ENCODE data around the gene ITPA. TPM values are rescaled to one million over a fixed set of nuclear protein-coding genes. Genes with fewer than 3 reads are reported as not detected.

ITPA gene
- total RNA-seq (10 to 100 TPM; 39.5 to 41.4 TPM), total RNA-seq (22.5 to 48.8 reads per million in 2 donors)

DNA sequence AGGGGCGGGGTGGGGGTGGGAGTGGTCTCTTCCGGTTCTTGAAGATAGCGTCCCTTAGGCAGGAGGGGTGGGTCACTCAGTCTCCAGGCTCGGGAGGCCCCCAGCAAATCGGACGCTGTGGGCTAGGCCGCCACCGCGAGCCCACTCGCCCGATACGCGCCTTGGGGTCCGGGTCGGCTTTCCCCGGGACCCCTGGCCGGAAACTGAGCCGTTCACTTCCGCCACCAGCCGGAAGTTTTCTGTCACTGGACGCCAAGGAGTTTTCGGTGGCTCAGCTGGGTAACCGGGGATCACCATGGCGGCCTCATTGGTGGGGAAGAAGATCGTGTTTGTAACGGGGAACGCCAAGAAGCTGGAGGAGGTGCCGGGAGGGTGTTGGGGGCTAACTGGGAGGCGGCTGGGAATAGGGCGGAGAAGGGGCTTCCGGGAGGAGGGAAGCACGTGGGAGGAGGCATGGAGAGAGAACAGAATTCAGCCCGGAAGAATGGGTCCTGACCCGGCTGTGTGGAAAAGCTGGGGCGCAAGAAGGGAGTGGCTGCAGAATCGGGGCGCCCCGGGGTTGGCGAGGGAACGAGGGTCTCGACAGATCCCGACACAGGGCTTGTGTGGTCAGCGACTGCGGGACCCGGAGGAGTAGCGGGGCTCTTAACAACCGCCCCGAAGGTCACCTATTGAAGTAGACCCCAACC, at the start of gene ITPA:
TSS of gene ITPA (plus strand) at position 242 of the 689 bp plus-strand sequence. CDS start at position 296, 54 bp downstream.
- H3K4me3 Mint-ChIP-seq, result peak within 1 kb of the TSS; percentile 99
- peak; percentile 32 for ATAC-seq
- H3K4me1 Mint-ChIP-seq, result peaks cover 26% of the 10 kb centered on the region
- DNase-seq, result peak; percentile 14 to 46 (median 34)
- H3K36me3 Mint-ChIP-seq (ENCODE audit: low read depth), result peaks cover 6% of the 10 kb centered on the region
- H3K27ac Mint-ChIP-seq, result peak within 1 kb of the TSS; percentile 97
- no peaks in the 10 kb centered on the region for H3K9me3 ChIP-seq (ENCODE audit: control insufficient read depth, low read length, poor library complexity, severe bottlenecking)
- no peaks in the 10 kb centered on the region for H3K27me3 Mint-ChIP-seq

- peak overlapping the region; percentile 21 for H3K4me3 Mint-ChIP-seq
- ATAC-seq, result no peak
- no peak for DNase-seq
- no peaks in the 10 kb centered on the region for H3K36me3 Mint-ChIP-seq (ENCODE audit: low read depth)
- H3K27me3 Mint-ChIP-seq, result no peaks in the 10 kb centered on the region
- H3K9me3 ChIP-seq (ENCODE audit: control insufficient read depth, low read length, poor library complexity, severe bottlenecking), result no peaks in the 10 kb centered on the region
- H3K27ac Mint-ChIP-seq, result peak overlapping the region; percentile 96
- H3K4me1 Mint-ChIP-seq, result peaks cover 37% of the 10 kb centered on the region
These were observed 48.9 kb upstream of the ITPA start for GRCh38 chr20:3160418-3160817.

GRCh38 chr20:3161316-3162079, 47.8 kb upstream of the ITPA start:
- no peaks in the 10 kb centered on the region for H3K27me3 Mint-ChIP-seq
- no peak for ATAC-seq
- H3K4me3 Mint-ChIP-seq, result no peak overlapping the region
- no peaks in the 10 kb centered on the region for H3K9me3 ChIP-seq (ENCODE audit: control insufficient read depth, low read length, poor library complexity, severe bottlenecking)
- no peak for DNase-seq
- H3K36me3 Mint-ChIP-seq (ENCODE audit: low read depth), result no peaks in the 10 kb centered on the region
- peaks cover 30% of the 10 kb centered on the region for H3K4me1 Mint-ChIP-seq
- no peak overlapping the region for H3K27ac Mint-ChIP-seq

DNA sequence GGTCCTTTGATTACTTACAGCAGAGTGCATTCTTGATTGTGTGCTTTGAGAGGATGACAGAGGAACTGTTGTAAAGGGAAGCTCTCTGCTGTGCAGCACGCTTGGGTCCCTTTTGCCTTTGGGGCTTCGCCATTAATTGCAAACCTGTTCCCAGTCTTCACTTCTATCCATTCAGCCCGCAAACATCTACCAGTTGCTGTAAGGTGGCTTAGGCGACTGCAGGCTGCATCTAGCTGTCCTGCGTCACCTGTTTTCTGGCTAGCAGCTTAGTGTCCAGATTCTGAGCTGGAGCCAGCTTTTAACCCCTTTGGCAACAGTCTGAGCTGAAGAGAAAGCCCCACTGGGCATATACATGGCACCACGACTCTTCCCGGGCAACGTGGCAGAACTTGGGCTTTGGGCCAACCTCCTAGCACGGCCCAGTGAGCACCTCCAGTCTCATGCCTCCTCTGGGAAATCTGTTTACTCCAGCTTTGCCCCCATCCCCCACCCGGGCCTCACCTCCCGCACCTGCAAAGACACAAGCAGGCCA, 47.2 kb upstream of the ITPA start:
- no peaks in the 10 kb centered on the region for H3K36me3 Mint-ChIP-seq (ENCODE audit: low read depth)
- ATAC-seq, result no peak
- no peak overlapping the region for H3K4me3 Mint-ChIP-seq
- no peak for DNase-seq
- no peaks in the 10 kb centered on the region for H3K9me3 ChIP-seq (ENCODE audit: control insufficient read depth, low read length, poor library complexity, severe bottlenecking)
- no peaks in the 10 kb centered on the region for H3K27me3 Mint-ChIP-seq
- peaks cover 24% of the 10 kb centered on the region for H3K4me1 Mint-ChIP-seq
- no peak overlapping the region for H3K27ac Mint-ChIP-seq

DNA sequence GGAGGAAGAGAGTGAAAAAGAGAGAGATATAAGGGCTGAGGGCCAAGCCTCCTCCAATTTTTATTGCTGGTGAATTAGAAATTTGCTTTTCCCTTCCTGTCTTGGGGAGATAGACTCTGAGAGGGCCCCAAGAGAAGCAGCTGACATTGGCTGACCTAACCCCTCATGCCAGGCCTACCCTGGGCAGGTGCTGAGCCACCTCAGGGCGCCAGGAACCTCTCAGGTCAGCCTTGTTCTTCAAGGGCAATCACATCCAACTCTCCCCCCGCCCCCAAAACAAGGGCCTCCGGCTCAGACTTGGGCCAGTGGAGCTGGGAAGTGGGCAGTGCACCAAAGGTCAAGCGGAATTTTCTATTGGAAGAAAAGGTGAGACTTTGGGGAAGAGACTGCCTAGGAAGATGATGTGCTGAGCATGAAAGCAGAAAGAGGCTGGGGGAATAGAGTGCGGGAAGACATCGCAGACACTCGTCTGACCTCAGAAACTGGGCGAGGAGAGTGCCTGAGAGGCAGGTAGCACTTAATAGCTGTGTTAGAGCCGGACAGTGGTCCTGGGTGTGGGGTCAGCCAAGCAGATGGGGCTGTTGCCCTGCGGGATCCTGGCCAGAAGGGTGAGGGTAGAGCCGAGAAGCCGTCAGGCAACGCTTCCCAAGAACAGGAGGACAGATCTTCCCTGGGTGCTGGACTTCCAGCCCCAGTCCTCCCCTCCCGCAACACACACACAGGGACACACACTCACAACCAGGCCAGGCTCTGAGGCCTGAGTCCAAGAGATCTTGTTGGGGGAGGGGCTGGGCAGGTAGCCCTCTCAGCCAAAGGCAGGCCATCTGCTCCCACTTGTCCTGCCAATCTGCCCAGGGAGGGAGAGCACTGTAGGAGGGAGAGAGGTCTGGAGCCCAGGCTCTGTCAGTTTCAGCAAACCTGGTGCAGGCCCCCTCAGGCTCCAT, 45.9 kb upstream of the ITPA start:
- ATAC-seq, result no peak
- peak overlapping the region; percentile 57 for H3K27ac Mint-ChIP-seq
- H3K27me3 Mint-ChIP-seq, result peaks cover 7% of the 10 kb centered on the region
- H3K4me1 Mint-ChIP-seq, result peaks cover 14% of the 10 kb centered on the region
- H3K36me3 Mint-ChIP-seq (ENCODE audit: low read depth), result no peaks in the 10 kb centered on the region
- no peak for DNase-seq
- H3K4me3 Mint-ChIP-seq, result peak overlapping the region; percentile 55
- no peaks in the 10 kb centered on the region for H3K9me3 ChIP-seq (ENCODE audit: control insufficient read depth, low read length, poor library complexity, severe bottlenecking)

DNA sequence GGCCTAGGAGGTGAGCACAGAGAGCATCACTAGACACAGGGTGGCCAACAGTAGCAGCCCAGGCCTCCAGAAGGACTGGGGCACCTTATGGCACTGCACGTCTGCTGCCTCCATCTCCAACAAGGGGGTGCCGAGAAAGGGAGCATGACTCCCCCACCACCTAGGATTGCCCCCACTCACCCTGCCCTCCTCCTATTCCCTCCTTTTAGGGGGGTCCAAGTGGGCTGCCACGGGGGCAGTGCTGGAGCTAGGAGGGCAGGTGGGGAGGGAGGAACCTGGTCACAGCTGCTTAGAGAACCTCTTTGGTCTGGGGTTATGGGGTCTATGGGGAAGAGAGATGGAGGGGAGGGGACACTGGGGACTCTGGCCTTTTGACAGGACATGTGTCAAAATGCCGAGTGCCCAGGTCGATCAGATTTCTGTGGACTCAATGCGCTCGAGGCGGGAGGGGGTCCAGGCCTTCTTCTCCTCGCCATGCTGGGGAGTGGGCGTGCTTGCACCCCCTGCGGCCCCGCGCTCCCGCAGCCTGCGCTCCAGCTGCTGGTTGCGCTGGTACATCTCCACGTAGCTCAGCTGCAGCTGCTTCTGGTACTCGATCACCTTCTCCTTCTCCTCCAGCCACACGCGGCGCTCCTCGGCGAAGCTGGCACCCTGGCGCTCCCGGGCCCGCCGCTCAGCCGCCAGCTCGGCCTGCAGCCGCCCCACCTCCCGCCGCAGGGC, 45.1 kb upstream of the ITPA start:
- H3K4me3 Mint-ChIP-seq, result peak overlapping the region; percentile 55

GRCh38 chr20:3164763-3165410, 44.4 kb upstream of the ITPA start:
- H3K4me1 Mint-ChIP-seq, result peaks cover 8% of the 10 kb centered on the region
- no peaks in the 10 kb centered on the region for H3K9me3 ChIP-seq (ENCODE audit: control insufficient read depth, low read length, poor library complexity, severe bottlenecking)
- H3K27ac Mint-ChIP-seq, result no peak overlapping the region
- H3K36me3 Mint-ChIP-seq (ENCODE audit: low read depth), result no peaks in the 10 kb centered on the region
- DNase-seq, result no peak
- H3K4me3 Mint-ChIP-seq, result peak overlapping the region; percentile 33
- peaks cover 18% of the 10 kb centered on the region for H3K27me3 Mint-ChIP-seq
- ATAC-seq, result no peak

More for the DNA sequence above, 45.1 kb upstream of the ITPA start:
- Mint-ChIP-seq H3K4me1 (peaks cover 11% of the 10 kb centered on the region), H3K36me3 (ENCODE audit: low read depth) (no peaks in the 10 kb centered on the region), H3K27me3 (peaks cover 15% of the 10 kb centered on the region), H3K27ac (peak overlapping the region; percentile 57)
- H3K9me3 ChIP-seq (ENCODE audit: control insufficient read depth, low read length, poor library complexity, severe bottlenecking), result no peaks in the 10 kb centered on the region
- DNase-seq, result no peak
- no peak for ATAC-seq

DNA sequence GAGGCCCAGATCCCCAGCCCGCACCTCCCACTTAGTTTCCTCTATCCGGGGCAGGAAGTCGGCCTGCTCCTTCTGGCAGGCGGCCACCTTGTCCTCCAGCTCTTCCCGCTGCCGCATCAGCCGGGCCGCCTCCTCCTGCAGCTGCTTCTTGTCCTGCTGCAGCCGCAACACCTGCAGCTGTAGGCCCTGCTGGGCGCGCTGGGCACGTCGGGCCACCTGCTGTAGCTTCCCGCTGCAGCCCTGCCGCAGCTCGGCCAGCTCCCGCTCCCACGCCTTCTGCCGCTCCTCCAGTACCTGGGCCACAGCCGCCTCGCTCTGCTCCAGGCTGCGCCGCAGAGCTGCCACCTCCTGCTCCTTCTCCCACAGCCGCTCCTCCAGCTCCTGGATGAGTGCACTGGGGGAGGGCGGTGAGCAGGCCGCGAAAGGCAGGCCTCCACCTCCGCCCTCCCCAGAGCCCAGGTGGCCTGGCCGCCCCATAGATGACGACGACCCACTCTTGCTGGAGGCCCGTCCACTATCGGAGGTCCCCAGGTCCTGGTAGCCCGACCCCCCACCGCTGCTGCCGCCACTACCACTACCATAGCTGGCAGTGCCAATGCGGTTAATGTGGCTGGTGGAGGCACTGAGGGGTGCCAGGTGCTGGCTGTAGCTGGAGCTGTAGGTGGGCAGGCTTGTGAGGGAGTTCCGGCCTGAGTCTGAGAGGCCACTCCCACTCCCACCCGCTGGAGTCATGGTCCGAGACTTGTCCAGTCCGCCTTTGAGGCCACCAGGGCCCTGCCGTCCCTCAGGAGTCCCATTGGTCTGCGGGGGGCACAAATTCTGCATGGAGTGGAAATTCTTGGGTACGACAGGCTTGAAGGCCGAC, 43.6 kb upstream of the ITPA start:
- Mint-ChIP-seq H3K27me3 (peaks cover 18% of the 10 kb centered on the region), H3K36me3 (ENCODE audit: low read depth) (no peaks in the 10 kb centered on the region), H3K27ac (no peak overlapping the region), H3K4me3 (peak overlapping the region; percentile 76), H3K4me1 (peaks cover 9% of the 10 kb centered on the region)
- H3K9me3 ChIP-seq (ENCODE audit: control insufficient read depth, low read length, poor library complexity, severe bottlenecking), result no peaks in the 10 kb centered on the region
- DNase-seq (no peak), ATAC-seq (no peak)

DNA sequence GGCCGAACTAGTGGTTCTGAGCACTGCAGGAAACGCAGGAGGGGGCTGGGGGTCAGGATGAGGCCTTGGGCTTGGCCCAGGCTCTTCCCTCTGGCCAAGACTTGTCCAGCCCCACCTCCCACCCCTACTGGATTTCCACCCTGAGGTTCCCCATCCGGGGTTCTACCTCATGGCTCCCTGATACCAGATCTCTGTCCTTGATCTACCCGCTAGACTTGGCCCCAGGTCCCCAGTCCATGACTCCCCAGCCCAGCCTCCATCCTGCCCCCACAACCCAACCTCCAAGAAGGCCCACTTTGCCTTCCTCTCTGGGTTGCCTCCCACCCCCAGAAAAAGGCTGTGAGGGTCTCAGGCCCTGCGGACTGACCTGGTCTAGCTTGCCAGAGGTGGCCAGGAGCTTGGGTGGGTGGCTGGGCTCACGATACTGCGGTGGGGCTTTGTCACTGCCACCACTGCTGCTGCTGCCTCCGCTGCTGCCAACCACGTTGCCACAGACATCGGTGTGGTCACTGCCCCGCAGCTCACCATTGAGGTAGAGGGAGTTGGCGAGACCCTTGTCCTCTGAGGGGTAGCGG, 42.9 kb upstream of the ITPA start:
- no peak for DNase-seq
- no peak for ATAC-seq
- Mint-ChIP-seq H3K27me3 (peaks cover 18% of the 10 kb centered on the region), H3K4me1 (peaks cover 10% of the 10 kb centered on the region), H3K4me3 (no peak overlapping the region), H3K27ac (no peak overlapping the region), H3K36me3 (ENCODE audit: low read depth) (no peaks in the 10 kb centered on the region)
- no peaks in the 10 kb centered on the region for H3K9me3 ChIP-seq (ENCODE audit: control insufficient read depth, low read length, poor library complexity, severe bottlenecking)

DNA sequence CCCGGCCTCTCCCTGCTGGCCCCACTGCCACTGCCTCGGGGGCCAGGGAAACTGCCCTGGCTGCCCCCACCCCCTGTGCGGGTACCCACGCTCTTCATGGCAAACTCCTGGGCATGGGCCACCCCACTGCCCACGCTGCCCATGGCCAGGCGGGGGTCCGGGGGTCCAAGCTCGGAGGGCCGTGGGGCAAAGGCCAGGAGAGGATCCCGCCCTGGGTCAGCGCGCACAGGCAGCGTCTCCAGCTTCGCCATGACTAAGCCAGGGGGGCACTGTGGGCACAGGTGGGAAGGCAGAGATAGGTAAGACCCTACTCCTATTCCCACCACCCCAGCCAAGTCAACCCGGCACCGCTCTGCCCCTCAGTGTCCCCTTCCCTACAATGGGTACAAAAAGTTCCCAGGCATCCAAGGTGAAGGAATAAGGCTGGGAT, 42.4 kb upstream of the ITPA start:
- ATAC-seq (no peak), DNase-seq (no peak)
- Mint-ChIP-seq H3K36me3 (ENCODE audit: low read depth) (no peaks in the 10 kb centered on the region), H3K27ac (peak overlapping the region; percentile 65), H3K4me1 (peaks cover 10% of the 10 kb centered on the region), H3K4me3 (no peak overlapping the region), H3K27me3 (peaks cover 20% of the 10 kb centered on the region)
- H3K9me3 ChIP-seq (ENCODE audit: control insufficient read depth, low read length, poor library complexity, severe bottlenecking), result no peaks in the 10 kb centered on the region

DNA sequence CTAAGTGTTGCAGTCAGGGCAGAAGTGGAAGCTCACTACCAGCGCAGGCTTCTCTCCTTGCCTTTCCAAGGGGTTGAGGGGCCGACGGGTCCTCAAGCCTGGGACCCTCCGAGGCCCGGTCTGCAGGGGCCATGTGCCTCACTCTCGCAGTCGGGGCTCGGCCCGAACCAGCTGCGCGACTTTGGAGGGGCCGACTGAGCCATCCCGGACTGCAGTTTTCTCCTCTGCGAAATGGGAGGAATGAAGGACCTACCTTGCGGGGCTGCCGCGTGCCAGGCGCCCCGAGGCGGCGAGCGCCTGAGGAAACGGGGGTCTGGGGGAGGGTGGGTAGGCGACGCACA, 41.6 kb upstream of the ITPA start:
- no peak for DNase-seq
- peaks cover 14% of the 10 kb centered on the region for H3K4me1 Mint-ChIP-seq
- H3K4me3 Mint-ChIP-seq, result no peak overlapping the region
- H3K36me3 Mint-ChIP-seq (ENCODE audit: low read depth), result no peaks in the 10 kb centered on the region
- no peaks in the 10 kb centered on the region for H3K9me3 ChIP-seq (ENCODE audit: control insufficient read depth, low read length, poor library complexity, severe bottlenecking)
- no peak for ATAC-seq
- H3K27me3 Mint-ChIP-seq, result peaks cover 27% of the 10 kb centered on the region
- peak overlapping the region; percentile 65 for H3K27ac Mint-ChIP-seq
